GM19351 (cell line): ENCODE results near the gene CRABP1.

Experiments
- ATAC-seq: cut with Tn5 transposase; IDR thresholded peaks from one replicate; pipeline ENCODE4 v1.9.1; 2021; ENCODE audit warnings: mild to moderate bottlenecking, moderate library complexity; ENCODE audit not compliant: unreplicated experiment

Gene CRABP1

DNA sequence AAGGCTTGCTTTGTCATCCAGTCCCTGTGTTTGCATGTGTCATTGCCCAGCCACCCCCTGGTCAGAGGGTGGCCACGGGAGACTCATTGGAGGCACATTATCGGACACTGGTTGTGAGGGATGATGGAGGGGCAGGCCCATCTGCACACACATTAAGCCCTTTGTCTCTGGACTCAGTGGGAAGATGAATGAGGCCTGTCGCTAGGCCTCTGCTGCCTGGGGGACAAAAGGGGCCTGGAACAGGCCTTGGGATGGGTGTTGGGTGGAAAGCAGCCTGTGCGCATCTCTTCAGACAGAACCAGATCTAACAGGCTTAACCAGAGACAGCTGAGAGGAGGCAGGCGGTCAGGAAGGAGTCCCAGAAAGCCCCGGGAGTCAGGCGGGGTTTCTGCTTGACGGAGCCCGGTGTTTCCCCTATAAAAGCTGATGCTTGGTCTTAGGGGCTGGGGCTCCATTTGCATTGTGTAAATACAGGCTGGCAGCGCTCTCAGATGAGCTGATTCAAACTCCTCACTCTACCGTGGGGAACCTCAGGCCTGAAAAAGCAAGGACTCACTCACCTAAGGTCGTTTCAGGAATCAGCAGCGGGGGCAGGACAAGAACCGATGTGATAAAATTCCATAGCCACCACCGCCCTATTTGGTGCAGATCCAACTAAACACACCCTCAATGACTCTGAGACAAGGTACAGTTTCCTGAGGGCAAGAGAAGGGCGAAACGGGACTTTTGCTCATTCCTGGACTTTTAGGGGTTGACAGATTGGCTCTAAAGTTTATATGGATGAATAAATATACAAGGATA lies 23.7 kb upstream of the CRABP1 start:
- no peak for ATAC-seq

DNA sequence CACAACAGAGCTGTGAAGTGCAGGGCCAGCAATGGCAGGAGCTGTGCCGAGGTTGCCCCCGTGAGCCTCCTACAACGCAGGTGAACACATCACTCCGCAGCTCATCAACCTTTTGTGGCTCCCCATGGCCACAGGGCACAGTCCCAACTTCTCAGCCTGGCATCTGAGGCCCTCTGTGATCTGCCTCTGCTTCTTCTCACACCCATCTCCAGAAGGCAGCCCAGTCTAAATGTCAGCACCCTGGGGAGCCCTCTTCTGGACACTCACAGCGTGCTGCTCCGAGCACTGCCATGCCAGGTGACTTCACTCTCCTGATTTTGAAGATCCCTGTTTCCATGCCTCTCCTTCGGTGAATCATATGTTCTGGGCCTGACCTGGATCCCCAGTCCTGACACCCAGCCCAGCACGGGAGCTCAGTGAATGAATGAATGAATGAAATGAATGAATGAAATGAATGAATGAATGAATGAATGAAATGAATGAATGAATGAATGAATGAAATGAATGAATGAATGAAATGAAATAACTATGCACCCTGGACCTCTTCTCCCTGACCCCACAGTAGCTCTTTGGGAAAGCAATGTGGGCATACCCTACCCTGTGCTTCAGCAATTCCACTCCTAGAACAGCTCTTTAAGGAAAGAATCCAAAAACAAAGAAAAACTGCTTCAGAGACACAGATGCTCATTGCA lies 22.9 kb upstream of the CRABP1 start:
- ATAC-seq, result no peak

DNA sequence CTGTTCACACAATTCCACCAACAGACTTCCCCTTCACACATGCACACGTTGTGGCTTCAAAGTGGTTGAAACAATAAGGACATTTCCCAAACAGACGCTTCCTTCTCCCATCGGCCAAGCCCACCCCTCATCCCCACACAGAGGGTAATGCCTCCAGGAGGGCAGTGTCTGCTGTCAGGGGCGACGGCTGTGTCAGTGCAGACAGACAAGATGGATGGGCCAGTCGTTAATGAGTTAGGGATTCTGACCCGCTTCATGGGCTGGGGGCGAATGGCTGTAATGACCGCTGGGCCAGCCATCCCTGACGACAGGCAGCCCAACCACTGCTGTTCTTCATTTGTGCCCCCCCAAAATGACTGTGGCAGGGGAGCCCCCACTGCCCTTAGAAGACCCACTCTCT lies 20.6 kb upstream of the CRABP1 start:
- ATAC-seq, result no peak

DNA sequence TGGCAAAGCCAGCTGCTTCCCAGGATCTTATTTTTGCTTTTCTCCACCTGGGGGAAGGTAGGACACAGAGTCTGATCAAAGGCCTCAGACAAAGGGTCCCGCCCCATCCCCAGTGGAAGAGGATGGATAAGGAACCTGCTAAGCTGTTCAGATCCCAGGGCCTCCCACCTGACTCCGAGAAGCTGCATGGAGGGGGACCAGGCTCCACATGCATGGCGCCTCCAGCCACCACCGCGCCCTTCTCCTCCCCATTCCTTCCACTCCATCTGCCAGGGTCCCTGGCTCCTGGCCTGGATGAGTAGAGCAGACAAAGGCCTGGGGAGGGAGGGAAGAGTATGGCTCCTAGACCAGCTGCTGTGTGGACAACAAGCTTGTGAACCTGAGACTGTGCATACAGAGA lies 20.0 kb upstream of the CRABP1 start:
- no peak for ATAC-seq

DNA sequence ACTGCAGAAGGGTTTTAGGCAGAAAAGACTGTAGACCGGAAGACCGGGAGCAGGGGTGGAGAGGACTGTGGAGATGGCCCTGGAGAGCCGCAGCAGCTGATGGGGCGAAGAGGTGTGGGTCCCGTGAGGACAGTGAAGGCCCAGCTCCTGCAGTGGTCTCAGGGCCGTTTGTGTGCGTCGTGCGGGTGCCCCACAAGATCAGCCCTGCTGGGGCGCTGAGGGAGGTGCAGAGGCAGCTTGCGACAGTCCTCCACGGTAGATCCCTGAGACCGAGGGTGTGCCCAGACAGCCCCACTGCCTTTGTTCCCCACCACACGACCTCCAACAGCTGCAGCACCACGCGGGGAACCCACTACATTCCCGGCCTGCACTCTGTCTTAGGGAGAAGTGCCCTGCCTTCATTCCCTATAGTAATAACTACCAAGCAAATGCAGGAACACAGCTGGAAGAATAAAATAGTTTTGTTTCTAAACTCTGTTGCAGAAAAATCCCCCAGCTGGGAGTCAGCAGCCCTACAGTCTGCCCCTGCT lies 19.0 kb upstream of the CRABP1 start:
- ATAC-seq, result no peak

DNA sequence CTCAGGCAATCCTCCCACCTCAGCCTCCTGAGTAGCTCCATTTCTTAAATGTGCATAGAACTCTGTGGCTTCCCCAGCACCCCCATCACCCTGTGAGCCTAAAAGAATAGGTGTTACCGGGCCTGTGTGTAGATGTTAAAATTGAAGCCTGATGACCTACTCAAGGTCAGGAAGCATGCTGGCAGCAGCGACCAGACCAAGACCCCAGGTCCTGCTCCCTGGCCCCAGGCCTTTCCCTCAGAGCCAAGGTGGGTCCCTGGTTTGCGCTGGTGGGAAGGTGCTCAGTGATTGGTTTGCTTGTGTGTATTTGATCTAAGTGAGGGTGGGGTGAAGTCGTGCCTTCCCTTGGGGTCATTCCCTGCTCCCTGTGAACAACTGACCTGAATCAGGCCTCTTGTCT lies 18.4 kb upstream of the CRABP1 start:
- no peak for ATAC-seq

DNA sequence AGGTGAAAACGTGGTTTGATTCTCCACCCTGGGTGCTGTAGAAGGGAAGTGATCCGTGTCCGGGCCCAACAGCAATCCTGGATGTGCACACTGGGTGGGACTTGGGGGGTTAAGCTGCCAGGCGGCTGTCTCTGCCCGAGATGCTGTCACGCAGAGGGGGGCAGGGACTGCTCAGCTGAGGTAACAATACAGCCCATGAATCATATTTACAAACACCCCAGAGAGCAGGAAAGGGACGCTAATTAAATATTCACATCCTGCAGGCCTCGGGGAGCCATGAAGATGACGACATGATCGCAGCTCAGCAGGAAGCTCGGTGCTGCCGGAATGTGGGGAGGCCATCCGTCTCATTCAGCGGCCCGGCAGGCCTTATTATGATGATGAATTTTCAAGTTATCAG lies 17.9 kb upstream of the CRABP1 start:
- no peak for ATAC-seq

DNA sequence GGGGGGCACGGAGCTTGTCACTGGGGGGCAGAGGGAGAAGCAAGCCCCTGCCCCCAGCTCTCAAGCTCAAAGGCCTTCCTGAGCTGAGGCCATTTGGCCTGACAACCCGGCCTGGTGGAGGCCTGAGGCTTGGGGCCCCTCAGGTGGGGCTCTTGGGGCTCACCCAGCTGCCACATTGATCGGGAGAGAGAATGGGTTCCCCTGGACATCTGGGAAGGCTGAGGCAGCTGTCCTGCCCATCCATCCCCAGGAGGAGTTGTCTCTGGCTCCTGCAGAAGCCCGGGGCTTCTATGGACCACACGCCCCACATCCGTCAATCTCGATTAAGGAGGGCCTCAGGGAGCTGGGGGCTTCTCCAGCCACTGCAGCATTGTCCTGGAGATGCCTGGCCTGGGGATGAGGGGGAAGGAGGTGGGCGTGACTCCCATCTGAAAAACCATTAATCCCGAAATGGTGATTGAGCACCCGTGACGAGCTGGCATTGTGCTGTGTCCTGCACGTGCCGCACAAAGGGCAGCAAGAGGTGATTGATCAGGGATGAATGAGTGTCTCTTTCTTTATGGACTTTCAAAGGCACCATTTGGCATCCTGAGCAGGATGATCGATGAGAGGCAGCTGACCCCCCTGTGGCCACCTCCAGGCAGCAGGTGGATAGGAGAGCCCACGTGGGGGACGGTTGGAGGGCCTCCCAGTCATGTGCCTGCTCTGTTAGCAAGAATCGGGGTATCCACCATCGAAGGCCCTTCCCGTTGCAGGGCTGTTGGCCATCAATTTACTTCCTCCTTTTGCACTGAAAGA lies 17.2 kb upstream of the CRABP1 start:
- ATAC-seq, result no peak

DNA sequence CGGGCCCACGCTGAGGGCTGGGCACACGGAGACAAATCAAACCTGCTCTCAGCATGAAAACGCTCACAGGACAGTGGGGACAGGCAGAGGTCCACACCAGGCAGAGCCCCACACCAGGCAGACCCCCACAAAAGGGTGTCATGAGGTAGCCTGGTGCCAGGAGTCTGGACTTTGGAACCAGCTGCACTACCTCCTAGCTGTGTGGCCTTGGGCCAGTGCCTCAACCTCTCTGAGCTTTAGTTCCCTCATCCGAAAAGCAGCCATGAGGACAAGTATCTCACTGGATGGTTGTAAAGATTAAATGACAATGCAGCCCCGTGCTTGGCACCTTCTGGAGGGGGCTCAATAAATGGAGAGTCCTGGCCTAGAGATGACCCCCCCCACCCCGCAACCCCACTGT lies 16.5 kb upstream of the CRABP1 start:
- no peak for ATAC-seq

DNA sequence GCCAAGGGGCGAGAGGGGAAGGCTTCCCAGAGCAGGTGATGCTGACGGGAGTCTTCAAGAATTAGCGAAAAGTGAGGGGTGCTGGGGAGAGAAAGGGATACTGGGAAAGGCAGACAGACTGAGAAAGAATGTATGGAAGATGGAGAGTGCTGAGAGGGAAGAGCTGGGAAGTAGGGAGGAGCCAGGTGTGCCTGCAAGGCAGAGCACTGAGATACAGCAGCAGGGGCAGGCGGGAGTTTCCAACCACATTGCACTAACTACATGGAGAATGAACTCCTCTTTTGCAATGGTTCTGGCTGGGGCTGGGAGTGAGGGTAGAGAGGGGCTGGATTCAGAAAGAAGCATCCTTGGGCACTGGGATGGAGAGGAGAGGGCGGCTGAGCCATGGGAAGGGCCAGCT lies 16.0 kb upstream of the CRABP1 start:
- ATAC-seq, result no peak

DNA sequence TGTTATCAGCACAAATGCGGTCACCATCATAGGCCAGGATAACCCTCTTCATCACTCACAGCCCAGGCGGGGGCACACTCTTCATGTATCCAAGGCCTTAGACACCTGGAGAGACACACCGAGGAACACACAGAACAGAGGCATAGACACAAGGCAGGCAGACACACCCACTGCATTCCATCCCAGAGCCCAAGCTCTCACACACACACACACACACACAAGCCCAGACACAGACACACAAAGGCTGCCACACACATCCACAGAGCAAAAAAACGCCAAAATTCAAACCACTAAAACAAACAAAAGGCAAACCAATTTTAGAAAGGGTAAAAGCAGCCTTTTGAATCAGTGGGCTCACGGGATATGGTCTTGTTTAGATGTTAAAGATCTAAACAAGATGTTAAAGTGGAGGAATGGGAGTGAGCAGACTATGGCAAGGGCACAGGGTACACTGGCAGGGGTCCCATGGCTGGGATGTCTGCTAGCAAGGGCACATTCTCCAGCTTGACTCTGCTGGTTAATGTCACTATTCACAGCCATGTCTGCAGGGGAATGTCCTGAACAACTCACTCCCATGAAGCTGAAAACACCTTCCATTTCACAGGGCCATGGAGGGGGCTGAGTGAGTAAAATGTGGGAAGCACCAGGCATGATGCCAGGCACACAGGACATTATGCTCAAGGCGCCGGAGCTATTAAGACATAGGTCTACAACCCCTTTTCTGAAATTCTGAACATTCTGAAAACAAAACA lies 14.9 kb upstream of the CRABP1 start:
- ATAC-seq, result no peak

DNA sequence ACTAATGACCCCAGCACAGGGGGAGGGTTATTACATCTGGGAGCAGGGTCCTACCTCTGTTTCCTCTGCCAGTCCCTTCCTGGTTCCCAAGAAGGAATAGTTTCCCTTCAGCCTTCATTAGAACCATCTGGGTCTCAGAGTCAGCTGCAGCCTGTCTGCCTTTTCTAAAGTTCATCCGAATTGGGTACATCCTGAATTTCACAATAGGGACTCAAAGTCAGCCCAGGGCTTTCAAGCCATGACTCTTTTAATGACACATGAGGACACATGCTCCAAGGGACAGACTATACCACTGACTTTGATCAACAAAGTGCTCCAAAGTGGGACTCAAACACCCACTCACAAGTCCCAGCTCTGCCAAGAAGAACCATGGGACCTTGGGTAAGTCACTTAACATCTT lies 12.7 kb upstream of the CRABP1 start:
- no peak for ATAC-seq

DNA sequence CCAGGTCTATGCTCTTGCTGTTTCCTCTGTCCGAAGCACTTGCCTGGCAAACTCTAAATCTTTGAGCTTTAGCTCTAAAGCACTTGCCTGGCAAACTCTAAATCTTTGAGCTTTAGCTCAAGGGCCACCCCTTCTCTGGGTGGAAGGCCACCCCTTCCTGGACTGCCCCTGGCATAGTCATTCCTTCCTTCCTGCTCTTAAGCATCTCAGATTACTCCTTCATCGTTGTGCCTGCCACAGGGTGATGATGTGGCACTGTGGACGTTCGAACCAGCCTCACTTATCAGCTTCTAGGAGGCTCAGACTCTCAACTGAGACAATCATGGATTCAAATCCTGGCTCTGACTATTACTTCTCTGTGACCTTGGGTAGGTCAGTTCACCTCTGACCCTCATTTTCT lies 10.5 kb upstream of the CRABP1 start:
- no peak for ATAC-seq

DNA sequence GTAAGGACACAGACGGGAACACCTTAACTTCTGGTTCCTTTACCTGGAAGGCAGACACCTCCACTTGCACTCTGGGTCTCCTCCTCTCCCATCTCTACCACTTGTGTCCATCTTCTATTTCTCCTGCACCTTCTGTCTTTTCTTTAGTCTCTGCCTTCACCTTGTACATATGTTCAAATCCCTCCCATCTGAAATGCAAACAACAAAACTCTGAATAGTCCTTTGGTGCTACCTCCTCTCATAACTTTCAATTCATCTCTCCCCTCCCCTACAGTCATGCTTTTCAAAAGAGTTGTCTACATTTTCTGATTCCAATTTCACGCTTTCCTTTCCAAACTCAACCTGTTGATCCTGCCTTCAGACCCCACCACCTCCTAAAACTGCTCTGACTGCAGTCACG lies 5.3 kb upstream of the CRABP1 start:
- ATAC-seq, result no peak

DNA sequence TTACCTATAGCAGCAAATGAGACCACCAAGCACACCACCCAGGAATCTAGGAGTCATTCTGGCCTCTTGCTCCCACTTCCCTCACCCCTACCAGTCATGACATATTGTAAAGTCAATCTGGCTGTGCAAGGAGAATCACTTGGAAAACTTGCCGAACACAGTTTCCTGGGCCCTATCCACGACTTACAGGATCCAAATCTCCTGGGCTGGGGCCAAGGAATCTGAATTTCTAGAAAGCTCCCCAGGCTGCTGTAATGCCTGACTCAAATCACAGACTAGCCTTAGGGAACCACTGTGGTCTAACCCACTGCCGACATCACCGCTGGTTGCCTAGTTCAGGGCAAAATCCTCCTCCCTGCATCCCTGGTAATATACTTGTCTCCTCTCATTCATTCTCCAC lies 4.2 kb upstream of the CRABP1 start:
- no peak for ATAC-seq

DNA sequence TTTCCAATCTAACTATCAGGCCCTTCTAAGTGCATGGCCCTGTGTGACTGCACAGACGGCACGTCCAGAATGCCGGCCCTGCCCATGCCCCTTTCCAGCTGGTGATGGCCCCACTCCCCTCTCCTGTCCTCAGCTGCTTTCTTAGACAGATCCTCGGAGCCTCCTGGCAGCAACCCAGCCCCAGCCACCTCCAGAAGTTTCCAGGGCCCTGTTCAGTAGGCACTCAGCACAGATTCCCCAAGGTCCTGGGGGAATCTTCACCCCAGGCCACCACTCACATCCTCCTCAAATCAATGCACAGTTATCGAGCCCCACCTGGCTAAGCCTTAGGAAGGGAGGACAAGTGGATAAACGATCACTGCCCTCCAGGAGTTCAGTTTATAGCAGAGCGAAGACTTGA lies 1.4 kb upstream of the CRABP1 start:
- ATAC-seq, result no peak

DNA sequence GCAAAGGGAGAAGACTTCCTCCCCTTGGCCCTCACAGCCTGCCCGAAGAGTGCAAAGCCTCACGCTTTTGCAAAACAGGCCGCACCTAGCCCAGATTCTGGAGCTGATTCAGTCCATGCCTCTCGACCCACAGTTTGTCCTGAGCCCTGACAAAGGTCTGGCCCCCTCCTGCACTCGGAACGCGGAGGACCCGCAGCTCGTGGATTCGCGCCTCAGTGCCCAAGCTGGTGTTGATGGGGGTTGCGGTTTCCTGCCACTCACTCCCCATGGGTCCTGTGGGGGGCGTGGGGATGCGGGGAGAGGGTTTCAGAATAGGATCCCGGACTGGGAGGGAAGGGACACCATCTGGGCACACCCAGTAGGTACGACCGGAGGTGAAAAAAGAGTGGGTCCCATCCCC lies 594 bp upstream of the CRABP1 start:
- no peak for ATAC-seq

DNA sequence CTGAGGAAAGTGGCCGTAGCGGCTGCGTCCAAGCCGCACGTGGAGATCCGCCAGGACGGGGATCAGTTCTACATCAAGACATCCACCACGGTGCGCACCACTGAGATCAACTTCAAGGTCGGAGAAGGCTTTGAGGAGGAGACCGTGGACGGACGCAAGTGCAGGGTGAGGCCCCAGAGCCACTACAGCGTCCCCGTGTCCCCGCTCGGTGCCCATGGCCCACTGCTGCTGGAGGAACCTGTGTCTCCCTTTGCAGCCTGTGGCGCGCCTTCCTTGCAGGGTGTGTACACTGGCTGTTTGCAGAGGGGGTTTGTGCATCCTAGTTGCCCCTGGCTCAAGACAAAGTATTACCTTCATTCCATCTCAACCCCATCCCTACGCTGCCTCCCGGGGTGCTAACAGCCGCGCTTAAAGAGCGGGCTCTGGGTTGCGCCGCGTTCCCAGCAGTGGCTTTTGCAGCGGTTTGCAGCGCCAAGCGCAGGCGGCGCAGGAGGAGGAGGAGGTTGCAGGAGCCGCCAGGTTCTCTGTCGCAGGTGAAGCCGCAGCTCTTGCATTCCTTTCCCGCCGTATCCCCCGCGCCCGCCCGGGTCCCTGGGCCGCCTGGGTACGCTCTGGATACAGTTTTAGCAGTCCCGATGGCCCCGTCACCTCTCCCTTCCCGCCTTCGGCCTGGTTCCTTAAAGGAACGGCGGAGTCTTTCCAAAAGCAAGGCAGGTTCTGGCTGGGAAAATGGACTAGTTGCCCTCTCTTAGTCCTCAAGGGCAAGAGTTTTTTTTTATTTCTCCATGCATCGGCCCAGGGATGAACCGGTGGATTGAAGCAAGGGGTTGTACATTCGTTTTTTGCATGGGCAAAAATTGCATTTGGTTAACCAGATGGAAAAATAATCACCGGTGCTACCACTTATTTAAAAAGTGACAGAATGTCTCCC lies 1.2 kb downstream of the CRABP1 start:
- ATAC-seq, result no peak

DNA sequence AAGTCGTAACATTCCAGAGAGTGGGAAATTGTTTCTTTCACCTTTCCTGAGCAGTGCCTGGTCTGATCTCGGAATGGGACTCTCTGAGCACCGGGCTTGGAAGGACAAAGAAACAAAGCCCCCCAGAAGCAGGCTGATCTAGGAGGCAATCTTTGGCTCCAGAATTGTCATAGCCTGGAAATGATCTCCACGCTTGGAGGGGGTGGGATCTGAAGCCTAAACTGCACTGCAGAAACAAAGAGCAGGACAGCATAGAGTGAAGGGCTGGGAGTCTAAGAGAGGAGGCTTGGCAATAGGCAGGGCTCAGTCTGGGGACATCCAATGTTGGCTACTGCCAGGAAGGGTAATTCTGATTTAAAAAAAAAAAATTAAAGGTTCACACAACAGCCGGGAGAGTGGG lies 1.9 kb downstream of the CRABP1 start:
- ATAC-seq, result no peak
